GM23338 (cell line): Measurements from ENCODE around the gene TIGD7. TPM values are rescaled to one million over a fixed set of nuclear protein-coding genes. Genes with fewer than 3 reads are reported as not detected.

Source experiments
- ATAC-seq: fragments of 200-7000 bp; cut with Tn5 transposase; 3 replicates; pipeline ENCODE4 v1.9.1; 2020
- DNase-seq: peaks from one replicate; pipeline ENCODE4 v3.0.0-alpha.2; 2015; ENCODE audit warnings: low spot score
- H2AFZ ChIP-seq: fragments of 200-600 bp; sonication (generic); 2 replicates; pipeline ENCODE4 v1.8.0; 2016; ENCODE audit warnings: antibody characterized with exemption, mild to moderate bottlenecking, moderate library complexity
- H3F3A ChIP-seq: fragments of 200-600 bp; sonication (generic); replicated peaks from 2 replicates; pipeline ENCODE4 v1.8.0; 2017; ENCODE audit warnings: antibody characterized with exemption, mixed run types, low read depth
- H3K27ac ChIP-seq: fragments of 200-600 bp; sonication (generic); 2 replicates; pipeline ENCODE4 v1.6.1; 2016; ENCODE audit warnings: low read depth
- H3K27me3 ChIP-seq: fragments of 200-600 bp; sonication (generic); 2 replicates; pipeline ENCODE4 v1.8.0; 2016; ENCODE audit warnings: mild to moderate bottlenecking, mixed run types, moderate library complexity; ENCODE audit not compliant: insufficient read depth
- H3K36me3 ChIP-seq: fragments of 200-600 bp; sonication (generic); 2 replicates; pipeline ENCODE4 v1.8.0; 2016; ENCODE audit warnings: mild to moderate bottlenecking; ENCODE audit not compliant: insufficient read depth
- H3K4me1 ChIP-seq: fragments of 200-600 bp; sonication (generic); 2 replicates; pipeline ENCODE4 v1.8.0; 2016; ENCODE audit warnings: mild to moderate bottlenecking, moderate library complexity; ENCODE audit not compliant: insufficient read depth
- H3K4me2 ChIP-seq: fragments of 200-600 bp; sonication (generic); 2 replicates; pipeline ENCODE4 v1.7.1; 2017; ENCODE audit warnings: mixed run types
- H3K4me3 ChIP-seq: fragments of 200-600 bp; sonication (generic); 2 replicates; pipeline ENCODE4 v1.6.1; 2016; ENCODE audit warnings: mixed run types
- H3K79me2 ChIP-seq: fragments of 200-600 bp; sonication (generic); replicated peaks from 2 replicates; pipeline ENCODE4 v1.8.0; 2017; ENCODE audit warnings: mild to moderate bottlenecking; ENCODE audit not compliant: insufficient read depth
- H3K9me2 ChIP-seq: fragments of 200-600 bp; sonication (generic); 2 replicates; pipeline ENCODE4 v1.8.0; 2017; ENCODE audit not compliant: insufficient read depth
- H4K20me1 ChIP-seq: fragments of 200-600 bp; sonication (generic); replicated peaks from 2 replicates; pipeline ENCODE4 v1.8.0; 2017; ENCODE audit warnings: mild to moderate bottlenecking; ENCODE audit not compliant: insufficient read depth
- H3K27ac Mint-ChIP-seq: 2 replicates; pipeline ENCODE4 v1.8.0; 2020; ENCODE audit warnings: inconsistent platforms, mild to moderate bottlenecking, moderate library complexity, mixed read lengths
- H3K27me3 Mint-ChIP-seq: 3 replicates; pipeline ENCODE4 v1.8.0; 2022; ENCODE audit warnings: low read depth, mild to moderate bottlenecking, moderate library complexity, mixed read lengths, inconsistent platforms; ENCODE audit not compliant: insufficient read depth, poor library complexity
- H3K36me3 Mint-ChIP-seq: 3 replicates; pipeline ENCODE4 v1.8.0; 2021; ENCODE audit warnings: low read depth, mild to moderate bottlenecking, inconsistent platforms, moderate library complexity, mixed read lengths
- H3K4me1 Mint-ChIP-seq: 3 replicates; pipeline ENCODE4 v1.8.0; 2020; ENCODE audit warnings: mild to moderate bottlenecking, inconsistent platforms, mixed read lengths
- H3K4me3 Mint-ChIP-seq: 3 replicates; pipeline ENCODE4 v1.8.0; 2021; ENCODE audit warnings: moderate library complexity, mild to moderate bottlenecking, inconsistent platforms, mixed read lengths
- H3K9me3 Mint-ChIP-seq: 3 replicates; pipeline ENCODE4 v1.8.0; 2020; ENCODE audit warnings: moderate library complexity, mild to moderate bottlenecking, inconsistent platforms, mixed read lengths
- CREB1 ChIP-seq: fragments of 250-450 bp; sonication (Bioruptor Pico); IDR thresholded peaks from 2 replicates; pipeline ENCODE4 v1.5.0; 2020; ENCODE audit warnings: low read depth, mild to moderate bottlenecking, moderate library complexity
- CTCF ChIP-seq, 2 experiments: fragments of 200-600 bp in 1 of 2; sonication (generic) in 1 of 2; conservative IDR thresholded peaks; 2 replicates each; pipeline versions ENCODE4 v1.5.1 to v1.6.1; 2016 to 2017; ENCODE audit warnings: antibody characterized with exemption in 2 of 2, low read depth in 2 of 2, mild to moderate bottlenecking in 2 of 2, moderate library complexity in 1 of 2
- ETS1 ChIP-seq: IDR thresholded peaks from 2 replicates; pipeline ENCODE4 v1.6.1; 2016; ENCODE audit warnings: antibody characterized with exemption
- EZH2 ChIP-seq: fragments of 200-600 bp; sonication (generic); IDR thresholded peaks from one replicate; pipeline ENCODE4 v1.8.0; 2017; ENCODE audit warnings: antibody characterized with exemption, mild to moderate bottlenecking, low read depth; ENCODE audit not compliant: unreplicated experiment
- EZH2phosphoT487 ChIP-seq: fragments of 200-600 bp; sonication (generic); IDR thresholded peaks from one replicate; pipeline ENCODE4 v1.8.1; 2018; ENCODE audit warnings: antibody characterized with exemption; ENCODE audit not compliant: unreplicated experiment
- JUNB ChIP-seq: IDR thresholded peaks from one replicate; pipeline ENCODE4 v1.6.1; 2016; ENCODE audit warnings: antibody characterized with exemption; ENCODE audit not compliant: unreplicated experiment
- NANOG ChIP-seq: IDR thresholded peaks from 2 replicates; pipeline ENCODE4 v1.6.1; 2016; ENCODE audit warnings: antibody characterized with exemption, borderline replicate concordance
- POLR2AphosphoS5 ChIP-seq: IDR thresholded peaks from 2 replicates; pipeline ENCODE4 v1.6.1; 2016; ENCODE audit warnings: antibody characterized with exemption, low read depth
- REST ChIP-seq: IDR thresholded peaks from one replicate; pipeline ENCODE4 v1.6.1; 2018; ENCODE audit warnings: antibody characterized with exemption; ENCODE audit not compliant: unreplicated experiment
- STAT1 ChIP-seq: IDR thresholded peaks from one replicate; pipeline ENCODE4 v1.6.1; 2016; ENCODE audit warnings: antibody characterized with exemption; ENCODE audit not compliant: unreplicated experiment
- ZNF114 ChIP-seq: fragments of 250-450 bp; sonication (Bioruptor Pico); IDR thresholded peaks from 2 replicates; pipeline ENCODE4 v1.5.0; 2020; ENCODE audit warnings: mild to moderate bottlenecking, moderate library complexity
- ZNF331 ChIP-seq: fragments of 250-450 bp; sonication (Bioruptor Pico); IDR thresholded peaks from 2 replicates; pipeline ENCODE4 v1.5.0; 2020; ENCODE audit warnings: low read depth, mild to moderate bottlenecking, moderate library complexity
- ZNF462 ChIP-seq: fragments of 250-450 bp; sonication (Bioruptor Pico); IDR thresholded peaks from 2 replicates; pipeline ENCODE4 v1.5.0; 2020; ENCODE audit warnings: mild to moderate bottlenecking, moderate library complexity
- polyA plus RNA-seq: library from polyadenylated mRNA; unstranded; fragments of >200 nt; fragmentation: Nextera tagmentation; extraction: Ambion mirVana; gene quantifications from 2 replicates; pipeline ENCODE4 v1.2.1, GENCODE V29; 2016
- total RNA-seq: library from RNA; depleted of rRNA; stranded (reverse); fragments of >200 nt; shearing (Covaris generic); gene quantifications from 2 replicates; pipeline ENCODE4 v1.2.3, GENCODE V29; 2014

TIGD7 gene
- total and polyA plus RNA-seq, 2 experiments from 2014 or later: 3.9 to 8.0 TPM

GRCh38 chr16:3274490-3274889 is 30.7 kb downstream of the TIGD7 start:
- H3K9me3 Mint-ChIP-seq: peaks cover 31% of the 10 kb centered on the region
- Histone ChIP-seq H3K79me2 (no peaks in the 10 kb centered on the region), H4K20me1 (no peaks in the 10 kb centered on the region), H3F3A (no peaks in the 10 kb centered on the region), H3K4me1 (no peaks in the 10 kb centered on the region), H3K4me3 (no peak overlapping the region), H2AFZ (no peak overlapping the region), H3K4me2 (no peak overlapping the region), H3K36me3 (no peaks in the 10 kb centered on the region), H3K9me2 (peaks cover 4% of the 10 kb centered on the region; the same call in 1 of the 2 replicates), H3K27me3 (0 out of 2 replicates have a peak, but pooled peaks cover 12% of the 10 kb centered on the region), H3K27ac (no peak overlapping the region)
- H3K27ac Mint-ChIP-seq: no peak overlapping the region
- no peak overlapping the region for H3K4me3 Mint-ChIP-seq
- TF ChIP-seq ZNF462 (CRISPR knock-in tag): no peak
- no peak for TF ChIP-seq EZH2phosphoT487
- no peak for TF ChIP-seq ZNF114 (CRISPR knock-in tag)
- TF ChIP-seq NANOG: no peak
- no peak for TF ChIP-seq CTCF (conservative IDR thresholded peaks at IDR 0.05; ENCODE audit: low read depth in 2 of 2)
- TF ChIP-seq ETS1: no peak
- TF ChIP-seq EZH2: no peak
- TF ChIP-seq STAT1: no peak
- no peak for TF ChIP-seq JUNB
- TF ChIP-seq REST: no peak
- TF ChIP-seq CREB1 (CRISPR knock-in tag): no peak
- no peak for TF ChIP-seq POLR2AphosphoS5
- TF ChIP-seq ZNF331 (CRISPR knock-in tag): no peak
- DNase-seq (no peak), ATAC-seq (no peak)
- peaks cover 2% of the 10 kb centered on the region for H3K27me3 Mint-ChIP-seq
- H3K36me3 Mint-ChIP-seq: no peaks in the 10 kb centered on the region
- H3K4me1 Mint-ChIP-seq: no peaks in the 10 kb centered on the region
